Stimulated activated naive CD8-positive, alpha-beta T cell treated with anti-CD3 and anti-CD28 coated beads, Interleukin-15, Interleukin-2, amounts not matched to agents 100 ng/mL and 50 ng/mL, for 24 hours (primary cell): Measurements from ENCODE around the gene CHD8.
"Not testable (repeated sequence)": the region's sequence is repeated elsewhere in the genome, so short reads cannot be mapped to it uniquely, and the experiment has no call there.

Source experiments
- H3K27ac Mint-ChIP-seq: one replicate; pipeline ENCODE4 v1.8.0; 2021; ENCODE audit warnings: mild to moderate bottlenecking, mixed read lengths
- H3K27me3 Mint-ChIP-seq: one replicate; pipeline ENCODE4 v1.8.0; 2021; ENCODE audit warnings: mixed read lengths
- H3K36me3 Mint-ChIP-seq: one replicate; pipeline ENCODE4 v1.8.0; 2021; ENCODE audit warnings: low read depth, mixed read lengths
- H3K4me1 Mint-ChIP-seq: one replicate; pipeline ENCODE4 v1.8.0; 2021; ENCODE audit warnings: low read depth, mixed read lengths
- H3K4me3 Mint-ChIP-seq: one replicate; pipeline ENCODE4 v1.8.0; 2021; ENCODE audit warnings: mild to moderate bottlenecking, mixed read lengths
- H3K9me3 Mint-ChIP-seq: one replicate; pipeline ENCODE4 v1.8.0; 2021; ENCODE audit warnings: mixed read lengths

CHD8 gene

DNA sequence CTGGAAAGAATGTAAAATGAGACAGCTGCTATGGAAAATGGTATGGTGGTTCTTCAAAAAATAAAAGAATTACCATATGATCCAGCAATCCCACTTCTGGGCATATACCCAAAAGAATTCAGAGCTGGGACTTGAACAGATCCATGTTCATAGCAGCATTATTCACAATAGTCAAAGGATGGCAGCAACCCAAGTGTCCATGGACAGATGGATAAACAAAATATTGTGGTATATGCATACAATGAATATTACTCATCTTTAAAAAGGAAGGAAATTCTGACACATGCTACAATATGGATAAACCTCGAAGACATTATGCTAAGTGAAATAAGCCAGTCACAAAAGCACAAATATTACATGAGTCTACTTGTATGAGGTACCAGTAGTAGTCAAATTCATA, 11.7 kb upstream of the CHD8 start:
- Mint-ChIP-seq H3K27me3 (no peaks in the 10 kb centered on the region), H3K27ac (peak overlapping the region; percentile 12), H3K4me3 (no peak overlapping the region), H3K4me1 (no peaks in the 10 kb centered on the region), H3K9me3 (no peaks in the 10 kb centered on the region), H3K36me3 (peaks cover 40% of the 10 kb centered on the region)

DNA sequence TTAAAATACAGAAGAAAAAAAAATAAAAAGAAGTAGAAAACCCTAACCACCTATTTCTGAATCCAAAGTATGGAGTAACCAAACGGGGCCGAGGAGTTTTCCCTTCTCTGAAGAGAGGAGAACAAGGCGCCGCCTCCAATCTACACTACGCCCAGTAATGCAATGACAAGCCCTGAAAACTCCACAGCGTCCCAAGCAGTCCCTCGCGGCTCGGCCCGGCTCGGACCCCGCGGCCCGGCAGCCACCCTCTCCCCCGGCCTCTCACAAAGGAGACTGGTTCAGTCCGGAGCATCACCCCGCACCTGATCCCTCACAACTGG, 371 bp downstream of the CHD8 start:
- peaks cover 37% of the 10 kb centered on the region for H3K36me3 Mint-ChIP-seq
- peaks cover 43% of the 10 kb centered on the region for H3K4me1 Mint-ChIP-seq
- H3K27me3 Mint-ChIP-seq, result no peaks in the 10 kb centered on the region
- peak overlapping the region; percentile 89 for H3K27ac Mint-ChIP-seq
- H3K9me3 Mint-ChIP-seq, result no peaks in the 10 kb centered on the region
- peak overlapping the region; percentile 95 for H3K4me3 Mint-ChIP-seq

DNA sequence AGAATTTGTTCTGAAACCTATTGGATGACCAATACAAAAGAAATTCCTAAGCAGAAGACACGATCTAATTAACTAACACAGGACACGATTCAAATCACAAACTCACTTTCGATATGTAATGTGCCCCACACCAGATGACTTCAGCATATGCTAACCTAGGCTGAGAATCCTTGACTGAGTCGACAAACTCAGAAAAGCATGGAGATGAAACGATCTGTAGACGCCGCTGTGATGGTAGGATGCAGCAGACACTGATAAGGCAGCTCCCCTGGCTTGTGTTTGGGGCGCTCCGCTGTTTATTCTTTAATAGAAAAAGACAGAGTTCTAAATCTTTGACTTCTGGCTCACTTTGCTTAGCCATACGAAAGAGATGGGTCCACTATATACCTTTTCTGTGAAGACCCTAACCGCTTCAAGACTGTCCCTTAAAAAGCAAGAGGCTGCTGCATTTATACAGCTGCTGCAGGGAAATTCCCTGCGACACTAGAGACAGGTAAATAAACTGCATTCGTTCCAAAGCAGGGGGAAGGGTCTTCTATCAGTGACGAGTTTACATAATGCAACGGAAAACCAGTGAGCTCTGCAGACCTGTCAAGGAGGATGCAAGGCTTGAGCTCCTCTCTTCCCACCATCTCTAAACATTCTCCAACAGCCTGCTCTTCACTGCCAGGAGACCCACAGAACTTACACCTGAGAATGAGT, 929 bp downstream of the CHD8 start:
- Mint-ChIP-seq H3K27ac (peak overlapping the region; percentile 89), H3K4me3 (peak overlapping the region; percentile 95), H3K4me1 (peaks cover 48% of the 10 kb centered on the region), H3K27me3 (no peaks in the 10 kb centered on the region), H3K9me3 (no peaks in the 10 kb centered on the region), H3K36me3 (peaks cover 40% of the 10 kb centered on the region)

DNA sequence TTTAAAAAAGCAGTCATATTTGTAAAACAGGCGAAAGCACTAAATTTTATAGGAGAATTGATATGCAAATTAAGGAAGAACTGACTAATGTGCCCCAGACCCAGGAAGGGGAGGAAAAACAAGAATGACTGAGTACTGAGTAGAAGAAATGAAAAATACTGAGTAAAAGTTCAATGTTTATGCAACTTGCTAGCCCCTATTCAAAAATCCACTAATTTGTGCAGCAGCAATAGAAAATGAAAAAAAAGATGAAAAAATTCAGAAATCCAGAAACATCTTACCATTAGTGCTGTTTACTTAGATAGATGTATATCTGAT, 6.1 kb downstream of the CHD8 start:
- H3K27me3 Mint-ChIP-seq, result no peaks in the 10 kb centered on the region
- no peaks in the 10 kb centered on the region for H3K9me3 Mint-ChIP-seq
- peak overlapping the region; percentile 90 for H3K27ac Mint-ChIP-seq
- H3K4me1 Mint-ChIP-seq, result peaks cover 69% of the 10 kb centered on the region
- H3K4me3 Mint-ChIP-seq, result peak overlapping the region; percentile 67
- peaks cover 38% of the 10 kb centered on the region for H3K36me3 Mint-ChIP-seq

DNA sequence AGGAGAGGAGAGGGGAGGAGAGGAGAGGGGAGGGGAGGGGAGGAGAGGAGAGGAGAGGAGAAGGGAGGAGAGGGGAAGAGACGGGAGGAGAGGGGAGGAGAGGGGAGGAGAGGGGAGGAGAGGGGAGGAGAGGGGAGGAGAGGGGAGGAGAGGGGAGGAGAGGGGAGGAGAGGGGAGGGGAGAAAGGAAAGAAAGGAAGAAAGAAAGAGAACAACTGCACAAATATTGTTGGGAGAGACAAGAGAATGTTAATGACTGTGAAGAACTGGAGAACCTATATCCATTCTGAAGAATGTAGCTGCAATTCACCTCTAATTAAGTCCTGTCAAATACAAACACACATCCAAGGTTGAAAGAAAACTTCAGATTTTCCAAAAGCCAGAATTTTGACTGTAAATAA, 13.3 kb downstream of the CHD8 start:
- H3K27ac Mint-ChIP-seq, H3K4me3 Mint-ChIP-seq, H3K36me3 Mint-ChIP-seq, H3K9me3 Mint-ChIP-seq, H3K27me3 Mint-ChIP-seq: not testable (repeated sequence)
- peaks cover 46% of the 10 kb centered on the region for H3K4me1 Mint-ChIP-seq

DNA sequence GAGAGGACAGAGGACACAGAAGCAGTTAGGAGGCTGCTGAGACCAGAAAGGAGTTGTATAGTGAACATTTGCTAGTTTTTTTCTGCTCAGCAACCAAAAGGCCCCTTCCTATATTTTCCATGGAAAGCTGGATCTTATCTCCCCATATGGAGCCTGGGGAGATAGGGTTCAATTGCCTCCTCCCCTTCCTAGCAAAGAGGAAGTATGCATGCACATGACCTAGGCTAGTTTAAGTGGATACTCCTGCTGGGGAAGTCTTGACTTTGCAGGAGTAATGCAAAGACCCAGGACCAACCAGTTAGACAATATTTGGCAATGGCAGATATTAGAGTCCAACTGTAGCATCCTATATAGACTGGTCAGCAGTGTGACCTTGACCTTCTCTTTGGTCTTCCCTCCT, 15.1 kb downstream of the CHD8 start:
- H3K36me3 Mint-ChIP-seq, result peaks cover 13% of the 10 kb centered on the region
- H3K27ac Mint-ChIP-seq, result no peak overlapping the region

DNA sequence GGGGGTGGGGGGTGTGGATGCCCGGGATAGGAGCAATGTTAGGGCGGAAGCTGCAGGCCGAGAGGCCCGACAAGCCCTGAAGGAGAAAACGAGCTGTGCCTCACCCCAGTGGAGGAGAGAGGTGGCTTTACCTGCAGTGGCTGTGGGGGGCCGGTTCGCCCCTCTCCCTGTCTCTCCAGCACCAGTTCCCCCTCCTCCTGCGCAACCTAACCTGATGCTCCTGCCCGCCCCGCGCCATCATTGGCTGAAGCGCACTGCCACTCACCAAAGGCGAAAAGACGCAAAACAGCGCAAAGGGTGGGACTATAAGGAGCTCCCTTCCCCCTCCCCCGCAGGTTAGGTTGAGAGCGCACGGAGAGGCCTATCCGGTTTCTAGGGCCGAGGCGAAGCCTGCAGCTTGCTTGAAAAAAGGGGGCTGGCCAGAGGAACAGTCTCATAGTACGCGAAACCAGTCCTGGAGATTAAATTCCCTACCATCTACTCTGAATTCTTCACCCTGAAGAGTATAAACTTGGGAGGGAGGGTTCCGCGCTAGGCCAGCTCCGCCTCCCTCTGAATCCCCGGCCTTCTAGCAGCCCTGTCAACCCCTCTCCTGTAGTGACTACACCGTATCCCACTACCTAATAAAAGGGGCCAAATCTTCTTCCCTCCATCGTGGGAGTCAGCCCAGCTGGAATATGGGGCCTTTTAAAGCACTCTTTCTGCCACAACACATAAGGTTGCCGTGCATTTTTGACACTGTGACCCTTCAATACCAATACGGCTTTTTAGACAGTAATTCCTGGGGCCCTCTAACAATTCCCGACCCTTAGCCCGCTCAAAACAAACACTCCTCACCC, 18.6 kb downstream of the CHD8 start:
- peaks cover 27% of the 10 kb centered on the region for H3K36me3 Mint-ChIP-seq
- peak overlapping the region; percentile 96 for H3K4me3 Mint-ChIP-seq
- peak overlapping the region; percentile 63 for H3K27ac Mint-ChIP-seq
- H3K4me1 Mint-ChIP-seq, result peaks cover 57% of the 10 kb centered on the region
- H3K27me3 Mint-ChIP-seq, result no peaks in the 10 kb centered on the region
- no peaks in the 10 kb centered on the region for H3K9me3 Mint-ChIP-seq

More for the DNA sequence above, 15.1 kb downstream of the CHD8 start:
- Mint-ChIP-seq H3K4me3 (no peak overlapping the region), H3K27me3 (no peaks in the 10 kb centered on the region), H3K9me3 (no peaks in the 10 kb centered on the region), H3K4me1 (peaks cover 44% of the 10 kb centered on the region)

DNA sequence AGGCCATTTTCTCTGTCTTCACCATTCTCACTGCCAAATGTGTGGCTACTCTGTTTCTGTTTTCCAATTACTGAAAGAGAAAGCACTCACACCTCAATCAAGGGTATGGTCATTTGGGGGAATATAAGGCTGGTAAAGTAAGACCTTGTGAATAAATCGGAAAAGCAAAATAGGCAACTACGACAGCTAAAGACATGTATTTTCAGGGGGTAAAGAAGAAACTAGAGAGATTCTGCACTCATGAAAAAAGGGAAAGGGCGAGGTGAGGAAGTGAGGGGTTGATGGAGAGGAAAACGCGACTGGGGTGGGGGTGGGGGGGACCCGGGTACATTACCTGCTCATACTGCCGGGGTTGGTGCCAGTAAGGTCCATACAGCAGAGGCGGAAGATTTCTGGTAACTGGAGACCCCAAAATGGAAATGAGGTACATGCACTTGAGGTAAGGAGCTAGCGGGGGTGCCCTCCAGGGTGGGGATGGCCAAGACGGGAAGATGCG, 19.3 kb downstream of the CHD8 start:
- no peaks in the 10 kb centered on the region for H3K27me3 Mint-ChIP-seq
- peak overlapping the region; percentile 63 for H3K27ac Mint-ChIP-seq
- peaks cover 55% of the 10 kb centered on the region for H3K4me1 Mint-ChIP-seq
- peaks cover 26% of the 10 kb centered on the region for H3K36me3 Mint-ChIP-seq
- H3K4me3 Mint-ChIP-seq, result peak overlapping the region; percentile 96
- H3K9me3 Mint-ChIP-seq, result no peaks in the 10 kb centered on the region

DNA sequence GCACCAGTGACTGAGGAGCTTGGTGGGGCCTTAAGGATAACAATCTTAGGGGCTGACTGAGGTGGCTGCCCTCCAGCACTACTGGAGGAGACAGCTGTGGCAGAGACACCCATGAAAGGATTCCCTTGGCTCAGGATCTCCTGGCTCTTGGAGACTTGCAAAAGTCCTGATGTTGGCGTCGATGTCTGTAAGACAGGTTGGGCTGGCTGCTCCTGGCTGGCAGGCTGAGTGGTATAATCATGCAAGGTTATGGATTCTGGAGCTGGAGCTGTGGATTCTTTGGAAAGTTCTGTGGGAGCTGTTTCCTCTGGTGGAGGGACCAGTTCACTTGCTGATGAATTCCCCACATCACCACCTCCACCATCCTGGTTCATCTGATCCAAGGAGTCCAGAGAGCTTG, 24.8 kb downstream of the CHD8 start:
- H3K27me3 Mint-ChIP-seq, result no peaks in the 10 kb centered on the region
- H3K36me3 Mint-ChIP-seq, result peaks cover 70% of the 10 kb centered on the region
- H3K27ac Mint-ChIP-seq, result no peak overlapping the region
- no peak overlapping the region for H3K4me3 Mint-ChIP-seq
- H3K9me3 Mint-ChIP-seq, result no peaks in the 10 kb centered on the region
- H3K4me1 Mint-ChIP-seq, result peaks cover 26% of the 10 kb centered on the region

DNA sequence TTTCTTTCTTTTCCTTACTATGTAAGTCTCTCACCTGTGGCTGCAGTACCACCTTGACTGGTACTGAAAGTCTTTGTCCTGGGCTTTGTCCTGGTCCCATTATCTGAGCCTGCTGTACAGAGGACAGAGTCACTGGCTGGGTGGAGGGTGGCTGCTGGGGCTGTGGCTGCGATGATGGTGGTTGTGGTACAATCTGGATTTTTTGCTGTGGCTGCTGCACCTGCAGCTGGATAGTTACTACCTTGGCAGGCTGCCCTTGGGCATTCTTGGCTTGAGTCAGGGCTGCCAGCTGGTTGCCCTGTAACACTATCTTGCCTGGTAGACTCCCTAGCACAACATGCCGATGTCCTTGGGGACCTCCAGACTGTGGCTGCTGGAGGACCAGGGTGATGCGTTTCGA, 27.0 kb downstream of the CHD8 start:
- Mint-ChIP-seq H3K4me3 (no peak overlapping the region), H3K27me3 (no peaks in the 10 kb centered on the region), H3K36me3 (peaks cover 80% of the 10 kb centered on the region), H3K27ac (no peak overlapping the region), H3K9me3 (no peaks in the 10 kb centered on the region), H3K4me1 (peaks cover 5% of the 10 kb centered on the region)

DNA sequence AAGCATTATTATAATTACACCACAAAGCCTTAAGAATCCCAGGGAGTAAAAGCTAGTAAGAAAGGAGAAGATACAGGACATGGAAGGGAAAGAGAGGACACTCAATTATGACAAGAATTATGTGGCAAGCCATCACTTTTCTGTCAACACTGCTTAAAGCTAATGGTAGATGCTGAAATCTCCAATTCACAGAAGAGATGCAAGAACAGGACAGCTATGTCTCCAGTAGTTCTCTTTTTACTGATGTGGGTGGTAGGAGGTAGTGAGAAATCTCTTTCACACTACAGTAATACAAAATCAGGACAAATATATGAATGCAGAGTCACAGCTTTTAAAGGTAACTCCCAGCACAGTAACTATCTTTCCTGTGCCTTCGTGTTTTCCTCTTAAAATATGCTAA, 29.2 kb downstream of the CHD8 start:
- H3K36me3 Mint-ChIP-seq, result peaks cover 80% of the 10 kb centered on the region
- peak overlapping the region; percentile 79 for H3K27ac Mint-ChIP-seq
- H3K4me1 Mint-ChIP-seq, result no peaks in the 10 kb centered on the region
- H3K27me3 Mint-ChIP-seq, result no peaks in the 10 kb centered on the region
- no peak overlapping the region for H3K4me3 Mint-ChIP-seq
- no peaks in the 10 kb centered on the region for H3K9me3 Mint-ChIP-seq

DNA sequence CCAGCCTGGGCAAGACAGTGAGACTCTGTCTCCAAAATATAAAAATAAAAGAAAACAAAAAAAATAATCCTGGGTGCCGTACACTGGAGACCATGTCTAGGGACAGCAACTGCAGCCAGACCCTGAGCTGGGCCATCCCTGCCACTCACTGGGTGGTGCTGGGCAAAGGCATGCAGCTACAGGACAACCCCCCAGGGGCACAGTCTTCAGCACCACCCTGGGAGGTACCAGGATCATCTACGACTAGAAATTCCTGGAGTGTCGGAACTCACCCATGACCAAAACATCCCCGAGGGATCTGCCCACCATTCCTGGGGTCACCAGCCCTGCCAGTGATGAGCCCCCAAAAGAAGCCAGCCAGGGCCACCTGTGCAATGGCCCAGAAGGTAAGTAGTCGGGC, 36.4 kb downstream of the CHD8 start:
- no peak overlapping the region for H3K27ac Mint-ChIP-seq
- no peaks in the 10 kb centered on the region for H3K9me3 Mint-ChIP-seq
- peaks cover 57% of the 10 kb centered on the region for H3K36me3 Mint-ChIP-seq
- H3K27me3 Mint-ChIP-seq, result no peaks in the 10 kb centered on the region
- H3K4me3 Mint-ChIP-seq, result no peak overlapping the region
- H3K4me1 Mint-ChIP-seq, result peaks cover 12% of the 10 kb centered on the region

DNA sequence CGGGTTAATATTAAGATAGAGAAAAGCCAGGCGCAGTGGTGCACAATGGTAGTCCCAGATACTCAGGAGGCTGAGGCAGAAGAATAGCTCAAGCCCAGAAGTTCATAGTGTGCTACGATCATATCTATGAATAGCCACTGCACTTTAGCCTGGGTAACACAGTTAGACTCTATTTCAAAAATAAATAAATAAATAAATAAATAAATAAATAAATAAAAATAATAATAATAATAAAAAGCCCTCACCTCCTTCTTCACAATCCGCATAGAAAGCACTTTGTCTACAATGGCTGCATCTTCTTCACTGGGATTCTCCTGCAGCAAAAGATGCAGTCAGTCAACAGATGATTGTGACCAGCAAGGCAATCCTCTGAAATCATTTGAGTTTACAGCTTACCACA, 40.6 kb downstream of the CHD8 start:
- no peak overlapping the region for H3K4me3 Mint-ChIP-seq
- no peak overlapping the region for H3K27ac Mint-ChIP-seq
- peaks cover 24% of the 10 kb centered on the region for H3K4me1 Mint-ChIP-seq
- no peaks in the 10 kb centered on the region for H3K9me3 Mint-ChIP-seq
- no peaks in the 10 kb centered on the region for H3K27me3 Mint-ChIP-seq
- H3K36me3 Mint-ChIP-seq, result peaks cover 67% of the 10 kb centered on the region

DNA sequence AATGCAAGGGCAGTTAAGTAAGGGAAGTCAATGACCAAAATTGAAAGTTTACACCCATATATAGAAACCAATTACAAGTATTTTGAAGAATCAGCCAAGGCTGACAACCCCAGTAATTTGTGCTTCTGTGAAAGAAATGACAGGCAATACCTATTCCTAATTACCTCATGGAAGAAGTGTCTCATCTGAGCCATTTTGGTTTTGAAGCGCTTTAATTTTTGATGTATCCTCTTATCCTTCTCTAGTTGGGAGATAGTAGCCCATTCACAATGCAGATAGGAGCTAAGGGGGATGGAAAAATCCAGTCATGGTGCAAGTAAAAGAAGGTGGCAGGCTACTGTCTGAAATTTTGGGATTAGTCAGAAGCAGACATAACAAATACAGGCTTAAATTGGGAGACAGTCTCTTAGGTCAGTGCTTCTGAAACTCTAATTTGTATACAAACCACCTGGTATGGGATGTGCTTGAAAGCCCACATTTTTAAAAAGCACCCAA, 41.7 kb downstream of the CHD8 start:
- Mint-ChIP-seq H3K27ac (peak overlapping the region; percentile 86), H3K9me3 (no peaks in the 10 kb centered on the region), H3K4me3 (peak overlapping the region; percentile 15), H3K27me3 (no peaks in the 10 kb centered on the region), H3K36me3 (peaks cover 71% of the 10 kb centered on the region), H3K4me1 (peaks cover 24% of the 10 kb centered on the region)

DNA sequence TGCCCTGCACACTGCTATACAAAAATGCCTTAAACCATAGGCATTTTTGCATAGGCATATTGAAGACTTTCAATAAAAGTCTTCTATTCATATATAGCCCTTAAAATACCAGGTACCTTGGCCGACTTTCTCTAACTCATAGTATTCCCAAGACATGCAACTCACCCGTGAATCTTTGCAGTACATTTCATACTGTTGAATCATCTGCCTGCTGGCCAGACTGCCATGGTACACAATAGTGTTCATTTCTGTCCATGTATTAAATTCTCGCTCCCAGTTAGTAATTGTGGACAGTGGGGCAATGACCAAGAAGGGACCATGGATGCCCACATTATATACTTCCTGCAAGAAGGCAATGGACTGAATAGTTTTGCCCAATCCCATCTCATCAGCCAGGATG, 47.8 kb downstream of the CHD8 start:
- Mint-ChIP-seq H3K4me1 (no peaks in the 10 kb centered on the region), H3K9me3 (no peaks in the 10 kb centered on the region), H3K36me3 (peaks cover 89% of the 10 kb centered on the region), H3K27ac (no peak overlapping the region), H3K27me3 (no peaks in the 10 kb centered on the region), H3K4me3 (no peak overlapping the region)
